SKM-1 treated with dmso at 0.1 percent for 144 hours (cell line): ENCODE results near the gene EGR2.

ENCODE experiments used
- DNase-seq: peaks from one replicate; lab custom pipeline; 2025; ENCODE audit not compliant: unreplicated experiment; lab: John Stamatoyannopoulos, UW

The EGR2 gene

GRCh38 chr10:62816331-62817120 lies at the start of gene EGR2:
Gene EGR2 (minus strand): TSS chr10:62816366. CDS start chr10:62816029, 337 bp downstream.
- DNase-seq: peak; percentile 88

GRCh38 chr10:62862447-62862846 lies 46.3 kb upstream of the EGR2 start:
- no peak for DNase-seq

- DNase-seq: no peak
Measured at GRCh38 chr10:62861507-62861906, 45.3 kb upstream of the EGR2 start.

GRCh38 chr10:62860946-62861345 lies 44.8 kb upstream of the EGR2 start:
- peak; percentile 15 for DNase-seq

- DNase-seq: no peak
Measured at GRCh38 chr10:62858364-62858763, 42.2 kb upstream of the EGR2 start.

GRCh38 chr10:62856021-62856420 lies 39.9 kb upstream of the EGR2 start:
- no peak for DNase-seq

- DNase-seq: peak; percentile 67
Measured at GRCh38 chr10:62853710-62854109, 37.5 kb upstream of the EGR2 start.

- peak; percentile 56 for DNase-seq
Measured at GRCh38 chr10:62852961-62853702, 37.0 kb upstream of the EGR2 start.

- peak; percentile 20 for DNase-seq
Measured at GRCh38 chr10:62851442-62851841, 35.3 kb upstream of the EGR2 start.

- DNase-seq: no peak
Measured at GRCh38 chr10:62850646-62851045, 34.5 kb upstream of the EGR2 start.

GRCh38 chr10:62847433-62847832 lies 31.3 kb upstream of the EGR2 start:
- no peak for DNase-seq

- no peak for DNase-seq
Measured at GRCh38 chr10:62844280-62845011, 28.3 kb upstream of the EGR2 start.

- DNase-seq: no peak
Measured at GRCh38 chr10:62843600-62843999, 27.4 kb upstream of the EGR2 start.

- no peak for DNase-seq
Measured at GRCh38 chr10:62842983-62843382, 26.8 kb upstream of the EGR2 start.

GRCh38 chr10:62839590-62839989 lies 23.4 kb upstream of the EGR2 start:
- DNase-seq: no peak

- DNase-seq: no peak
Measured at GRCh38 chr10:62831346-62831745, 15.2 kb upstream of the EGR2 start.

GRCh38 chr10:62830679-62831078 lies 14.5 kb upstream of the EGR2 start:
- peak; percentile 29 for DNase-seq

GRCh38 chr10:62829622-62830021 lies 13.5 kb upstream of the EGR2 start:
- no peak for DNase-seq

- no peak for DNase-seq
Measured at GRCh38 chr10:62826273-62826672, 10.1 kb upstream of the EGR2 start.

GRCh38 chr10:62820586-62820985 lies 4.4 kb upstream of the EGR2 start:
- no peak for DNase-seq

GRCh38 chr10:62819141-62819920 lies 3.2 kb upstream of the EGR2 start:
- DNase-seq: no peak
